ENCODE results near the gene RBM39. TPM values are rescaled to one million over a fixed set of nuclear protein-coding genes. Genes with fewer than 3 reads are reported as not detected.

Gene RBM39
- total RNA-seq, 1 experiment from 2014 or later, result 282 TPM

DNA sequence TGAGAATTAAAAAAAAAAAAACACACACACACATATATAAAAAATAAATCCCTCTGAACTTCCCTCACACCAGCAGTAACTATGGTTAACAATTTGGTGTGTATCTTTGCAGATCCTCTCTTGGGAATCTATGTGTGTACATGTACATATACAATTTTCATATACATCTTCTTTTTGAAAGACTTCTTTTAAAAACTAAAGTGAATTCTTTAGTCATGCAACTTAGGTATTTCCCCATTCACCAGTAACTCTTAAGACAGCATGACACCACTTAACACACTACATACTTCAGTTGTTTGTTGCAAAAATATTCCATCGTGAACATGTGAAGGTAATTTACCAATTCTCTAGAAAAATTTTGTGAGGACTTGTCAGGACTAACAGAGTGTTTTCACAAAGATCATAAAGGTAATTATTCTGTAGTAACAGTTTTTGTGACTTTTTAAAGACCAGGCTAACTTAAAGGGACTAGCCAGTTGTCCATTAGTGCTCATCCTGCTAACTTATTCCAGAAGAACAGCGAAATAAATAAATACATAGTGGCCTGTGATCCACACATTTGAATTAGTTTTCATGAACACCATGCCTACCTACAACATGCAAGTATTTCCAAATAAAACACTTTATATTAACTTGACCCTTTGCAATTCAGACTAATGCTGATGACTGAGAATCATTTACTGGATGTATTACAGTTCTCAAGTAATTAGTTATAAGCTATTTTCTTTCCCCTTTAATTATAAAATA is 12.1 kb downstream of the RBM39 start:
- ATAC-seq (no peak), DNase-seq (ENCODE audit: low read depth, low spot score) (no peak)
- CTCF ChIA-PET, result no interaction called here
- Histone ChIP-seq H3K27me3 (ENCODE audit: control insufficient read depth, insufficient read depth, low read length) (no peaks in the 10 kb centered on the region), H3K9me3 (ENCODE audit: control insufficient read depth, insufficient read depth, low read depth, low read length) (no peaks in the 10 kb centered on the region), H3K27ac (ENCODE audit: low read length) (no peak overlapping the region), H3K36me3 (ENCODE audit: control insufficient read depth, insufficient read depth, low read length) (peaks cover 80% of the 10 kb centered on the region), H3K4me1 (ENCODE audit: control insufficient read depth, insufficient read depth, low read length) (peaks cover 8% of the 10 kb centered on the region; the same call in 1 of the 2 replicates), H3K4me3 (ENCODE audit: low read depth in 2 of 2, low read length in 2 of 2) (no peak overlapping the region)
- TF ChIP-seq TCF7L2 (IDR thresholded peaks at IDR 0.05; ENCODE audit: low read depth, low read length), result no peak
- intact Hi-C loops (cut with micrococcal nuclease; ENCODE audit: unreplicated experiment), result no loop called here
- no TSS peak for BruUV-seq (replicated peaks)
- POLR2A ChIA-PET, result interaction anchor here (1.0 kb wide), 1 partner anchor 12 kb away, joined by 3 read pairs; the partner anchor contains the start of gene RBM39
- in situ Hi-C loops (cut with HindIII; ENCODE audit: low pct_unique_long_range_greater_than_20kb, low sequenced_read_pairs), result no loop called here

DNA sequence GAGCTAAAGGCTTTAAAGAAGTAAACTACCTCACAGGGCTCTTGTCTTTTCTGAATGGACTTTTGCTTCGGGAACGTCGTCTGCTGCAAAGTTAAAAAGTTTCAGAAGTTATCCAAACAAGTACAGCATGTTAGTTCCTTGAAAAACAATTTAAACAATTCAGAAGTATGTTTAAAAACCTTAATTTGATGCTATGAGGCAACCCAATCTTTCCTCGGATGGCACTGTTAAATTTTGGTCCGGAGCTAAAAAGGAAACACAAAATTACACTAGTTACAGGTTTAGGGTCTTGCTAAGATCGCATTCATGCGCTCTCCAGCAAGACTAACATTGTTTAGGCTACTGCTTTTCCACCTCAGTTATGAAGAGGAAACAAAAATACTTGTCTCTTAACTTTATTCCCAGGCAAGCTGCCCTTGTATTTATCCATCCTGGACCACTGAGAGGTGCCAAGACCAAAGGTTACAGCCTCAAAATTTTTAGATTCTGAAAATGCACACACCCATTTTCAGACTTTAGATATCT is 12.7 kb downstream of the RBM39 start:
- BruUV-seq (replicated peaks), result no TSS peak
- TF ChIP-seq, protein P1, sequence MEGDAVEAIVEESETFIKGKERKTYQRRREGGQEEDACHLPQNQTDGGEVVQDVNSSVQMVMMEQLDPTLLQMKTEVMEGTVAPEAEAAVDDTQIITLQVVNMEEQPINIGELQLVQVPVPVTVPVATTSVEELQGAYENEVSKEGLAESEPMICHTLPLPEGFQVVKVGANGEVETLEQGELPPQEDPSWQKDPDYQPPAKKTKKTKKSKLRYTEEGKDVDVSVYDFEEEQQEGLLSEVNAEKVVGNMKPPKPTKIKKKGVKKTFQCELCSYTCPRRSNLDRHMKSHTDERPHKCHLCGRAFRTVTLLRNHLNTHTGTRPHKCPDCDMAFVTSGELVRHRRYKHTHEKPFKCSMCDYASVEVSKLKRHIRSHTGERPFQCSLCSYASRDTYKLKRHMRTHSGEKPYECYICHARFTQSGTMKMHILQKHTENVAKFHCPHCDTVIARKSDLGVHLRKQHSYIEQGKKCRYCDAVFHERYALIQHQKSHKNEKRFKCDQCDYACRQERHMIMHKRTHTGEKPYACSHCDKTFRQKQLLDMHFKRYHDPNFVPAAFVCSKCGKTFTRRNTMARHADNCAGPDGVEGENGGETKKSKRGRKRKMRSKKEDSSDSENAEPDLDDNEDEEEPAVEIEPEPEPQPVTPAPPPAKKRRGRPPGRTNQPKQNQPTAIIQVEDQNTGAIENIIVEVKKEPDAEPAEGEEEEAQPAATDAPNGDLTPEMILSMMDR (IDR thresholded peaks at IDR 0.05), result no peak
- TF ChIP-seq, protein P2, sequence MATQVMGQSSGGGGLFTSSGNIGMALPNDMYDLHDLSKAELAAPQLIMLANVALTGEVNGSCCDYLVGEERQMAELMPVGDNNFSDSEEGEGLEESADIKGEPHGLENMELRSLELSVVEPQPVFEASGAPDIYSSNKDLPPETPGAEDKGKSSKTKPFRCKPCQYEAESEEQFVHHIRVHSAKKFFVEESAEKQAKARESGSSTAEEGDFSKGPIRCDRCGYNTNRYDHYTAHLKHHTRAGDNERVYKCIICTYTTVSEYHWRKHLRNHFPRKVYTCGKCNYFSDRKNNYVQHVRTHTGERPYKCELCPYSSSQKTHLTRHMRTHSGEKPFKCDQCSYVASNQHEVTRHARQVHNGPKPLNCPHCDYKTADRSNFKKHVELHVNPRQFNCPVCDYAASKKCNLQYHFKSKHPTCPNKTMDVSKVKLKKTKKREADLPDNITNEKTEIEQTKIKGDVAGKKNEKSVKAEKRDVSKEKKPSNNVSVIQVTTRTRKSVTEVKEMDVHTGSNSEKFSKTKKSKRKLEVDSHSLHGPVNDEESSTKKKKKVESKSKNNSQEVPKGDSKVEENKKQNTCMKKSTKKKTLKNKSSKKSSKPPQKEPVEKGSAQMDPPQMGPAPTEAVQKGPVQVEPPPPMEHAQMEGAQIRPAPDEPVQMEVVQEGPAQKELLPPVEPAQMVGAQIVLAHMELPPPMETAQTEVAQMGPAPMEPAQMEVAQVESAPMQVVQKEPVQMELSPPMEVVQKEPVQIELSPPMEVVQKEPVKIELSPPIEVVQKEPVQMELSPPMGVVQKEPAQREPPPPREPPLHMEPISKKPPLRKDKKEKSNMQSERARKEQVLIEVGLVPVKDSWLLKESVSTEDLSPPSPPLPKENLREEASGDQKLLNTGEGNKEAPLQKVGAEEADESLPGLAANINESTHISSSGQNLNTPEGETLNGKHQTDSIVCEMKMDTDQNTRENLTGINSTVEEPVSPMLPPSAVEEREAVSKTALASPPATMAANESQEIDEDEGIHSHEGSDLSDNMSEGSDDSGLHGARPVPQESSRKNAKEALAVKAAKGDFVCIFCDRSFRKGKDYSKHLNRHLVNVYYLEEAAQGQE (IDR thresholded peaks at IDR 0.05; ENCODE audit: insufficient read depth in 1 of 2, low read depth in 2 of 2, low read length in 1 of 2), result no peak
- no peak for TF ChIP-seq SIN3A (IDR thresholded peaks at IDR 0.05; ENCODE audit: borderline replicate concordance, insufficient read depth, low read depth, low read length)
- no peak for TF ChIP-seq TCF7L2 (IDR thresholded peaks at IDR 0.05; ENCODE audit: low read depth, low read length)
- no peak for TF ChIP-seq POLR2AphosphoS5 (IDR thresholded peaks at IDR 0.05; ENCODE audit: low read depth, low read length)
- in situ Hi-C loops (cut with HindIII; ENCODE audit: low pct_unique_long_range_greater_than_20kb, low sequenced_read_pairs) (no loop called here), intact Hi-C loops (cut with micrococcal nuclease; ENCODE audit: unreplicated experiment) (no loop called here)
- no peak for DNase-seq (ENCODE audit: low read depth, low spot score)
- H3K27ac ChIP-seq (ENCODE audit: low read length), result no peak overlapping the region
- H3K9me3 ChIP-seq (ENCODE audit: control insufficient read depth, insufficient read depth, low read depth, low read length), result no peaks in the 10 kb centered on the region
- H3K36me3 ChIP-seq (ENCODE audit: control insufficient read depth, insufficient read depth, low read length), result peaks cover 80% of the 10 kb centered on the region
- CTCF ChIA-PET, result no interaction called here
- ATAC-seq, result no peak
- 0 out of 2 replicates have a peak, but pooled peaks cover 3% of the 10 kb centered on the region for H3K4me1 ChIP-seq (ENCODE audit: control insufficient read depth, insufficient read depth, low read length)
- no peak overlapping the region for H3K4me3 ChIP-seq (ENCODE audit: low read depth in 2 of 2, low read length in 2 of 2)
- H3K27me3 ChIP-seq (ENCODE audit: control insufficient read depth, insufficient read depth, low read length), result no peaks in the 10 kb centered on the region
- POLR2A ChIA-PET, result interaction anchor here (0.7 to 1.0 kb wide), 2 partner anchors 13 to 144 kb away, joined by 3 read pairs; partner anchors contain the start of gene RBM39

Data from Panc1 (cell line).